ENCODE data around the gene XXYLT1. TPM values are rescaled to one million over a fixed set of nuclear protein-coding genes. Genes with fewer than 3 reads are reported as not detected.

Gene XXYLT1
- polyA plus RNA-seq, 1 donor (not counting 4 experiments of a cell fraction or from before 2014, with no cell fraction given): 11.1 TPM

- DNase-seq (ENCODE audit: low read depth, low spot score): no peak
- no peaks in the 10 kb centered on the region for H3K9me3 ChIP-seq (ENCODE audit: control insufficient read depth, low read depth, low read length)
- no peak overlapping the region for H2AFZ ChIP-seq (ENCODE audit: control insufficient read depth, low read length)
- TF ChIP-seq EZH2 (IDR thresholded peaks at IDR 0.05; ENCODE audit: low read length): no peak
- no peak for TF ChIP-seq CTCF (optimal IDR thresholded peaks at IDR 0.05 in 1 of 3, IDR thresholded peaks at IDR 0.05 in 1 of 3, conservative IDR thresholded peaks at IDR 0.05 in 1 of 3; ENCODE audit: extremely low read depth in 1 of 3, insufficient read depth in 2 of 3, low read length in 3 of 3)
- no peak overlapping the region for H3K9ac ChIP-seq (ENCODE audit: control insufficient read depth, extremely low read depth, insufficient read depth, low read length)
- no peaks in the 10 kb centered on the region for H3K9me1 ChIP-seq (ENCODE audit: control insufficient read depth, extremely low read depth, insufficient read depth, low read length)
- H3K4me1 ChIP-seq (ENCODE audit: control insufficient read depth, extremely low read depth, insufficient read depth, low read length): no peaks in the 10 kb centered on the region
- peaks cover 0 to 3% of the 10 kb centered on the region in 2 experiments for H3K36me3 ChIP-seq (ENCODE audit: control insufficient read depth in 2 of 2, extremely low read depth in 1 of 2, insufficient read depth in 2 of 2, low read length in 2 of 2)
- FAIRE-seq: no peak
- H3K4me2 ChIP-seq (ENCODE audit: control insufficient read depth, extremely low read depth, insufficient read depth, low read depth, low read length): no peak overlapping the region
- no peaks in the 10 kb centered on the region for H3K79me2 ChIP-seq (ENCODE audit: control insufficient read depth, insufficient read depth, low read length)
- dilution Hi-C loops (cut with MboI; ENCODE audit: extremely low pct_ligation_motif_present, low sequenced_read_pairs): no loop called here
- no peak overlapping the region for H3K4me3 ChIP-seq (ENCODE audit: control insufficient read depth in 2 of 3, extremely low read depth in 1 of 3, insufficient read depth in 2 of 3, low read depth in 1 of 3, low read length in 3 of 3)
- no peaks in the 10 kb centered on the region for H3K27me3 ChIP-seq (ENCODE audit: control insufficient read depth, extremely low read depth, insufficient read depth, low read length)
- no peaks in the 10 kb centered on the region for H4K20me1 ChIP-seq (ENCODE audit: control insufficient read depth, extremely low read depth, insufficient read depth, low read length)
- no peak overlapping the region for H3K27ac ChIP-seq (ENCODE audit: control insufficient read depth, insufficient read depth, low read length)
Measured at GRCh38 chr3:195071916-195072820, 198.8 kb downstream of the XXYLT1 start.

GRCh38 chr3:195071011-195071728, 199.8 kb downstream of the XXYLT1 start:
- Histone ChIP-seq H3K4me3 (ENCODE audit: control insufficient read depth in 2 of 3, extremely low read depth in 1 of 3, insufficient read depth in 2 of 3, low read depth in 1 of 3, low read length in 3 of 3) (no peak overlapping the region), H3K9ac (ENCODE audit: control insufficient read depth, extremely low read depth, insufficient read depth, low read length) (no peak overlapping the region), H3K4me1 (ENCODE audit: control insufficient read depth, extremely low read depth, insufficient read depth, low read length) (no peaks in the 10 kb centered on the region), H3K9me3 (ENCODE audit: control insufficient read depth, low read depth, low read length) (no peaks in the 10 kb centered on the region), H3K9me1 (ENCODE audit: control insufficient read depth, extremely low read depth, insufficient read depth, low read length) (no peaks in the 10 kb centered on the region), H3K27ac (ENCODE audit: control insufficient read depth, insufficient read depth, low read length) (no peak overlapping the region), H3K36me3 (ENCODE audit: control insufficient read depth in 2 of 2, extremely low read depth in 1 of 2, insufficient read depth in 2 of 2, low read length in 2 of 2) (peaks cover 0 to 3% of the 10 kb centered on the region in 2 experiments), H4K20me1 (ENCODE audit: control insufficient read depth, extremely low read depth, insufficient read depth, low read length) (no peaks in the 10 kb centered on the region), H2AFZ (ENCODE audit: control insufficient read depth, low read length) (no peak overlapping the region), H3K27me3 (ENCODE audit: control insufficient read depth, extremely low read depth, insufficient read depth, low read length) (no peaks in the 10 kb centered on the region), H3K79me2 (ENCODE audit: control insufficient read depth, insufficient read depth, low read length) (no peaks in the 10 kb centered on the region), H3K4me2 (ENCODE audit: control insufficient read depth, extremely low read depth, insufficient read depth, low read depth, low read length) (no peak overlapping the region)
- no peak for FAIRE-seq
- DNase-seq (ENCODE audit: low read depth, low spot score): no peak
- dilution Hi-C loops (cut with MboI; ENCODE audit: extremely low pct_ligation_motif_present, low sequenced_read_pairs): no loop called here
- TF ChIP-seq EZH2 (IDR thresholded peaks at IDR 0.05; ENCODE audit: low read length): no peak
- TF ChIP-seq CTCF (optimal IDR thresholded peaks at IDR 0.05 in 1 of 3, IDR thresholded peaks at IDR 0.05 in 1 of 3, conservative IDR thresholded peaks at IDR 0.05 in 1 of 3; ENCODE audit: extremely low read depth in 1 of 3, insufficient read depth in 2 of 3, low read length in 3 of 3): no peak
